ENCODE results near the gene DCAF11.

DNA sequence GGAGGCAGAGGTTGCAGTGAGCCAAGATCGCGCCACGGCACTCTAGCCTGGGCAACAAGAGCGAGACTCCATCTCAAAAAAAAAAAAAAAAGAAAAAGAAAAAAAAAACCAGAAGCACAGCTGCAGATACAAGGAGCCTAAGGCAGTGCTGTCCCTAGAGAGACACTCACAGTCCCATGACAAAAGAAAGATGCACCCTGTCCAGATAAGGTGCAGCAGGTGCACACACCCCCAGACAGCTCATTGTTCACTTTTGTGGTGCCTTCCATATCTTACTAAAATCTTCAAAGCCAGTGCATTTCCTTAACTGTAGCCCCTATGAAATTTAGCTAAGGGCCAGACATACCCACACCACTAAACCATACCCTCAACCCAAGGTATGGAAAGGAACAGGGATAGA lies 7.8 kb downstream of the DCAF11 start:
- no peak for TF ChIP-seq POLR2AphosphoS5 (IDR thresholded peaks at IDR 0.05; ENCODE audit: low read depth, low read length)
- TF ChIP-seq POLR2A (IDR thresholded peaks at IDR 0.05; ENCODE audit: low read depth, low read length): no peak
- TF ChIP-seq SPI1 (IDR thresholded peaks at IDR 0.05; ENCODE audit: low read depth, low read length): no peak
- TF ChIP-seq TAF1 (IDR thresholded peaks at IDR 0.05; ENCODE audit: low read depth, low read length): no peak
